Transverse colon (tissue), 4 donors: ENCODE data around the gene MAST4. TPM values are rescaled to one million over a fixed set of nuclear protein-coding genes. Genes with fewer than 3 reads are reported as not detected.

Source experiments
- DNase-seq: peaks from one replicate; pipeline ENCODE4 v3.0.0-alpha.2; 2019
- H3K27ac ChIP-seq, 4 donors: fragments of 200-600 bp; sonication (generic); 2 replicates each; pipeline ENCODE4 v1.5.1; 2016 to 2018; ENCODE audit warnings: inconsistent platforms in 4 of 4
- H3K27me3 ChIP-seq: fragments of 200-600 bp; sonication (generic); 2 replicates; pipeline ENCODE4 v1.5.1; 2017; ENCODE audit warnings: inconsistent platforms
- H3K36me3 ChIP-seq, 4 donors: fragments of 200-600 bp; sonication (generic); 2 replicates each; pipeline ENCODE4 v1.5.1; 2017 to 2019; ENCODE audit warnings: inconsistent platforms in 4 of 4
- H3K4me1 ChIP-seq, 4 donors: fragments of 200-600 bp; sonication (generic); 2 replicates each; pipeline ENCODE4 v1.5.1; 2017 to 2020; ENCODE audit warnings: inconsistent platforms in 4 of 4
- H3K4me3 ChIP-seq, 4 donors: fragments of 200-600 bp; sonication (generic); 1 replicate in 1 of 4; 2 replicates in 3 of 4; pipeline versions ENCODE4 v1.5.1 to v1.6.1; 2017 to 2019; ENCODE audit warnings: inconsistent platforms in 4 of 4
- H3K9me3 ChIP-seq, 2 donors: fragments of 200-600 bp; sonication (generic); 2 replicates each; pipeline ENCODE4 v1.5.1; 2017 to 2019; ENCODE audit warnings: inconsistent platforms in 2 of 2
- EP300 ChIP-seq: sonication (generic); formaldehyde crosslinking; IDR thresholded peaks from one replicate; pipeline ENCODE4 v1.6.1; 2017; ENCODE audit warnings: antibody characterized with exemption, low read depth
- POLR2A ChIP-seq: fragments of 450-650 bp; IDR thresholded peaks from one replicate; pipeline ENCODE4 v1.6.1; 2016; ENCODE audit warnings: antibody characterized with exemption, mild to moderate bottlenecking, moderate library complexity
- POLR2AphosphoS5 ChIP-seq, 3 donors: sonication (generic); formaldehyde crosslinking; IDR thresholded peaks; one replicate each; pipeline ENCODE4 v1.6.1; 2016; ENCODE audit warnings: antibody characterized with exemption in 3 of 3
- WGBS, 2 donors: methylation state at CpG; one replicate each; pipeline ENCODE4 v1.1.5; 2018; ENCODE audit warnings: low coverage in 1 of 2; 5-methylcytosine and 5-hydroxymethylcytosine counted together
- in situ Hi-C, 4 donors: fragments of 200-750 bp; cut with MboI; loops; one replicate each; pipeline versions ENCODE4 v1.15.0 to v1.15.1; 2017; ENCODE audit warnings: low sequenced_read_pairs in 3 of 4, low pct_ligation_motif_present in 1 of 4, low pct_unique_long_range_greater_than_20kb in 1 of 4
- intact Hi-C: fragments of 100-400 bp; cut with DNase I; formaldehyde crosslinking; loops from one replicate; pipeline ENCODE4 v1.15.1; 2023; ENCODE audit warnings: low total_unique reads
- total RNA-seq, 4 donors: library from RNA; depleted of rRNA; stranded (reverse); fragments of >200 nt; gene quantifications; one replicate each; pipeline ENCODE4 v1.1.0, GENCODE V29; 2016
- TF ChIP-seq, protein P1 (sequence below), 5 experiments: fragments of 200-600 bp in 3 of 5; fragments of 450-650 bp in 2 of 5; sonication (generic) in 3 of 5; IDR thresholded peaks; 1 replicate in 2 of 5; 2 replicates in 3 of 5; pipeline ENCODE4 v1.5.1; 2016 to 2017; ENCODE audit warnings: antibody characterized with exemption in 5 of 5, inconsistent platforms in 3 of 5, mild to moderate bottlenecking in 2 of 5, moderate library complexity in 1 of 5

Gene MAST4
- total RNA-seq, 4 donors from 2014 or later: 20.3 to 46.8 (median 35.4) TPM

DNA sequence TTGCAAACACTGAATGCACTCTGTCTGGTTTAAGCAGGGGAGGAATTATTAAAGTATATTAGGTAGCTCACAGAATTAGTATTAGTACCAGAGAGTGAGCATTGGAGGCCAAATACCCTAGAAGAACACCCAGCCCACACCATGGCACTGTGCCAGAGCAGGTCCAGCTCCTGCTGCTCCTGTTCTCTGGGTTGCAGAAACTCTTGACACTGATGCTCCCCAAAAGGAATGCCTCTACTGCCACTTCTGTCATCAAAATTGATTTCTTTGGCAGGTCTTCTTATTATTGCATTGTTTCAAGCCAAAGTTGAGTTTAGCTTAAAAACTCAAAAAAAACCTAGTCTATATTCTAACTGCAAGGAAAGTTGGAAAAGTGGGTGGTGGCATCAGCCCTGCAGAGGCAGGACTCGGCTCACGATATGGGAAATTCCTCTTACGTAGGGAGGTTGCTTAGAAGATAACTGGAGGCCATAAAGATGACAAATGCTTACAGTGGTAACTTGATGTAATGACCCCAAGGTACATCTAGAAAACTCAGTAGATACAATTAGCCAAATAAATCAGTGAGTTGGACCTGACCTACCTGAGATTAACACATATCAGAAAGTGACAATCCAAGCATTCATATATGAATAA is 477.0 kb downstream of the MAST4 start:
- Histone ChIP-seq H3K36me3 (no peaks in the 10 kb centered on the region), H3K4me3 (no peak overlapping the region), H3K27me3 (no peaks in the 10 kb centered on the region), H3K4me1 (no peaks in the 10 kb centered on the region), H3K27ac (no peak overlapping the region), H3K9me3 (no peaks in the 10 kb centered on the region)
- 91% methylated on average over 3 of the region's 3 CpGs; no CpG with 5 or more reads in 1 of the 2 donors for WGBS, 2 donors
- TF ChIP-seq POLR2AphosphoS5 (IDR thresholded peaks at IDR 0.05) (no peak), POLR2A (no peak), EP300 (no peak)
- TF ChIP-seq, protein P1, sequence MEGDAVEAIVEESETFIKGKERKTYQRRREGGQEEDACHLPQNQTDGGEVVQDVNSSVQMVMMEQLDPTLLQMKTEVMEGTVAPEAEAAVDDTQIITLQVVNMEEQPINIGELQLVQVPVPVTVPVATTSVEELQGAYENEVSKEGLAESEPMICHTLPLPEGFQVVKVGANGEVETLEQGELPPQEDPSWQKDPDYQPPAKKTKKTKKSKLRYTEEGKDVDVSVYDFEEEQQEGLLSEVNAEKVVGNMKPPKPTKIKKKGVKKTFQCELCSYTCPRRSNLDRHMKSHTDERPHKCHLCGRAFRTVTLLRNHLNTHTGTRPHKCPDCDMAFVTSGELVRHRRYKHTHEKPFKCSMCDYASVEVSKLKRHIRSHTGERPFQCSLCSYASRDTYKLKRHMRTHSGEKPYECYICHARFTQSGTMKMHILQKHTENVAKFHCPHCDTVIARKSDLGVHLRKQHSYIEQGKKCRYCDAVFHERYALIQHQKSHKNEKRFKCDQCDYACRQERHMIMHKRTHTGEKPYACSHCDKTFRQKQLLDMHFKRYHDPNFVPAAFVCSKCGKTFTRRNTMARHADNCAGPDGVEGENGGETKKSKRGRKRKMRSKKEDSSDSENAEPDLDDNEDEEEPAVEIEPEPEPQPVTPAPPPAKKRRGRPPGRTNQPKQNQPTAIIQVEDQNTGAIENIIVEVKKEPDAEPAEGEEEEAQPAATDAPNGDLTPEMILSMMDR (IDR thresholded peaks at IDR 0.05): no peak
- in situ Hi-C loops (no loop called here), intact Hi-C loops (no loop called here)
- no peak for DNase-seq

DNA sequence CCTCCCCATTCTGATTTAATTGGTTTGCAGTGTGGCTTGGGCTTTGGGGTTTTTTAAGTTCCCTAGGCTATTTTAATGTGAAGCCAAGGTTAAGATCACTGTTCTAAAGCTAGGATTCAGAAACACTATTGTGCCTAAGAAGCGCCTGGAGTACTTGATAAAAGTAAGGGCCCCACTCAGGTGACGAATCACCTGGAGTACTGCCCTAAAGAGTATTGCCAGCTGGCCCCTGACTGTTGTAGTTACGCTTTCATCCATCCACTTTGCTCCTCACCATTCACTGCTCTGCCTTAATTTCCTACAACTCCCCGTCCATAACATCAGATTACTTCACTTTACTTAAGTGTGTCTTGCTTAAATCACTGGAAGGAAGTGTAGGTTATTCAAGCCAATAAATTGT is 481.1 kb downstream of the MAST4 start:
- WGBS, 2 donors: 96 to 97% methylated on average over 4 of the region's 4 CpGs
- intact Hi-C loops: no loop called here

DNA sequence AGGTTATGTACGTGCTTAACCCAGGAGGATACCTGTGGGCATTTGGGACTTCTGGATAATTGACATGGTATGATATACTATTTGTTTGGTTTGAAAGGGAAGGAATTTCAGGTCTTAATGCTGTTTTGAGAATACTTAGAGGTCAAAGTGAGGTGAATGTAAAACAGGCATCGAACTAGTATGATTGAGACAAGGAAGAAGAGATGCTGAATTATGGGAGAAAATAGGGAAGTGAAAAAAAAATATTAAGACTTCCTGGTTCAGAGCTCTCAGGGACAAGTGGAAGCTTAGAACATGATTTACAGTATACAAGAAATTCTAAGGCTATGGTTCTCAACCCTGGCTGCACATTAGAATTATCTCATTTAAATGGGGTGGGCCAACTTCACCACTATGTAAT is 485.1 kb downstream of the MAST4 start:
- DNase-seq: no peak
- in situ Hi-C loops: loop anchor here in 1 of 4 donors (10.0 kb wide), 1 partner anchor 46 kb away; no protein-coding TSS in a partner anchor
- Histone ChIP-seq H3K4me3 (no peak overlapping the region), H3K36me3 (no peaks in the 10 kb centered on the region), H3K4me1 (peaks cover 0 to 8% (median 0%) of the 10 kb centered on the region in 4 donors), H3K9me3 (no peaks in the 10 kb centered on the region), H3K27ac (no peak overlapping the region), H3K27me3 (no peaks in the 10 kb centered on the region)
- WGBS, 2 donors: 77 to 80% methylated on average over 2 of the region's 2 CpGs
- intact Hi-C loops: no loop called here
- TF ChIP-seq EP300 (no peak), POLR2A (no peak), POLR2AphosphoS5 (IDR thresholded peaks at IDR 0.05) (no peak)
- TF ChIP-seq, protein P1 (IDR thresholded peaks at IDR 0.05): no peak

More for the DNA sequence above, 481.1 kb downstream of the MAST4 start:
- DNase-seq: no peak
- no peak for TF ChIP-seq POLR2AphosphoS5 (IDR thresholded peaks at IDR 0.05)
- H3K36me3 ChIP-seq: no peaks in the 10 kb centered on the region
- H3K4me3 ChIP-seq: no peak overlapping the region
- H3K27ac ChIP-seq: no peak overlapping the region
- H3K4me1 ChIP-seq: peaks cover 0 to 4% (median 0%) of the 10 kb centered on the region in 4 donors
- H3K9me3 ChIP-seq: no peaks in the 10 kb centered on the region
- in situ Hi-C loops: no loop called here
- H3K27me3 ChIP-seq: no peaks in the 10 kb centered on the region

DNA sequence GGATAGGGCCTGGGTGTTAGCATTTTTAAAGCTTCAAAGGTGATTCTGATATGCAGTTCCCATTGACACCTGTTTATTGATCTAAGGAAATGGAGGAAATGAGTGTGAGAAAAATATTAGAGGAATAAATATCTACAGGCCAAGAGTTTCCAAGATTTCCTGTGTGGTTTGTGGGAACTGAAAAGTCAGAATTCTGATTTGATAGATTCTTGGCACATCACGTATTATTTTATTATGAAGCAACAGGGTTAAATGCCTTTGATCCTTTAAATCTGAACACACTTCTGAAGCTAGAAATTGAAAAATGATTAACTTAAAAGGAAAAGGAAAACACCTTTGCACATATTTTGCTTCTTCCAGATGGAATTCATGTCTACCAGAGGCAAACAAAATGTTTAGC is 486.7 kb downstream of the MAST4 start:
- Histone ChIP-seq H3K4me1 (peaks cover 0 to 8% (median 0%) of the 10 kb centered on the region in 4 donors), H3K4me3 (no peak overlapping the region), H3K9me3 (no peaks in the 10 kb centered on the region), H3K27ac (no peak overlapping the region), H3K27me3 (no peaks in the 10 kb centered on the region), H3K36me3 (no peaks in the 10 kb centered on the region)
- TF ChIP-seq POLR2AphosphoS5 (IDR thresholded peaks at IDR 0.05): no peak
- TF ChIP-seq POLR2A: no peak
- TF ChIP-seq EP300: no peak
- TF ChIP-seq, protein P1 (IDR thresholded peaks at IDR 0.05): no peak
- intact Hi-C loops: no loop called here
- in situ Hi-C loops: loop anchor here in 1 of 4 donors (10.0 kb wide), 1 partner anchor 48 kb away; no protein-coding TSS in a partner anchor
- 58 to 68% methylated on average over 1 of the region's 1 CpG for WGBS, 2 donors
- no peak for DNase-seq
